GM19043 (cell line): ENCODE data around the gene STXBP6.

ENCODE experiments used
- ATAC-seq: cut with Tn5 transposase; IDR thresholded peaks from one replicate; pipeline ENCODE4 v1.9.1; 2021; ENCODE audit warnings: low read depth; ENCODE audit not compliant: unreplicated experiment

STXBP6 gene

GRCh38 chr14:24868389-24868788, 181.6 kb downstream of the STXBP6 start:
- no peak for ATAC-seq

DNA sequence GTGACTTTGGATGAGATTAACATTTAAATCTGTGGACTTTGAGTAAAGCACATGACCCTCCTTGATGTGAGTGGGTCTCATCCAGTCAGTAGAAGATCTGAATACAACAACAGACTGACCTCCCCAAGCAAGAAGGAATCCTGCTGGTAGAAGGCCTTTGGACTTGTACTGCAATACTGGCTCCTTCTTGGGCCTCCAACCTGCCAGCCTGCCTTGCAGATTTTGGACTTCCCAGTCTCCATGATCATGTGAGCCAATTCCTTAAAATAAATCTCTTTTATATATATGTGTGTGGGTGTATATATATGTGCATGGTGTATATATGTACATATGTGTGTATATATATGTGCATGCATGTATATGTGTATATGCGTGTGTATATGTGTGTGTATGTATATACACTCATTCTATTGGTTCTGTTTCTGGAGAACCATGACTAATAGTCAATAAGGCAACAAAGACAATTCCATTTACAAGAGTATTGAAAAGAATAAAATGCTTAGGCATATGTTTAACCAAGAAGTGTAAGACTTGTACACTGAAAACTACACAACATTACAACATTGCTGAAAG, 183.8 kb downstream of the STXBP6 start:
- ATAC-seq: no peak

DNA sequence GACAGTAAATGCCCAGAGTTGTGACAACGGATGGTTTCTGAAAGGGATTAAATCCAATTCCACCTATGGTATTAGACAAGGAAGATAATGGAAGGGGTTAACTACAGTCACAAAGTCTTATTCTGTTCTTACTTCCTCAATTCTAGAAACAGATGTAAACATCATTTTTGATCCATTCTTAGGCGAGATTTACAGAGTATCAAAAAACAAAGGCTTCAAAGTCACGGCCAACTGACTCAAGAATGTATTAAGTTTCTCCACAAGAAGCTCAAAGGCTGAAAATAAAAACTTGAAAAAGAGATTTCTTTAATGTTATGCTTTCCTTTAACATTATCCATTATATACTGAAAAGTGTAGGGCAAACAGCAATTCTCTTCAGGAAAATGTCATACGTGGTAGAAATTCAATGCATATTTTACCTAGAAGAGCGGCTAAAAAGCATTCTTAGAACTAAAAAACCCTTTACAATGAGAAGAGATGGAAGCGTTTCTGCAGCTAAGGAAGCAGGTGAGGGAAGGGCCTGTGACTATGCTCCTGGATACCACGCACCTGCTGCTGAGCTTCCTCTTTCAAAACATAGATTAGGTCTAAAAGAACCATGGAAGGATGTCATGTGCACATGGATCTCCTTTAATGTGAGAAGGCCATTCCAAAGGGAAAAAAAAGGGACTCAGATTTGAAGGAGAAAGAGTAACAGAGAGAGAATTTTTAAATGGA, 185.8 kb downstream of the STXBP6 start:
- no peak for ATAC-seq

- no peak for ATAC-seq
These were observed 188.8 kb downstream of the STXBP6 start for GRCh38 chr14:24861083-24861630.

DNA sequence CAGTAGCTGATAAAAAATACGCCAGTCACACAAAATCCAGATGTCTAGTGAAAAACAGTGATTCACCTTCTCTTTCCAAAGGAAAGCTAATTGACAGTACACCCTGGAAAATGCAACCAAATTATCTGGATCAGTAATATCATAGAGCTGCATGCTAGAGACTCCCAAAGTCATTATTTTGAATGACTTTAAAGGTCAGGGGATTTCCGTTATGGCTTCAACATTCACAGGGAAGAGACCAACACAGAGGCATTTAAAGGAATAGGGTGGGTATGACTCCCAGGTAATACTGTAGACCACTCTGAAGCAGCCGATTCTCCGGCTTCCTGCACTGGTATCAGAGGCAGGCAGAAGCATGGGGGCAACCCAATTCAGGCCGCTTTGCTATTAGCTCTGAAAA, 190.4 kb downstream of the STXBP6 start:
- ATAC-seq: no peak

DNA sequence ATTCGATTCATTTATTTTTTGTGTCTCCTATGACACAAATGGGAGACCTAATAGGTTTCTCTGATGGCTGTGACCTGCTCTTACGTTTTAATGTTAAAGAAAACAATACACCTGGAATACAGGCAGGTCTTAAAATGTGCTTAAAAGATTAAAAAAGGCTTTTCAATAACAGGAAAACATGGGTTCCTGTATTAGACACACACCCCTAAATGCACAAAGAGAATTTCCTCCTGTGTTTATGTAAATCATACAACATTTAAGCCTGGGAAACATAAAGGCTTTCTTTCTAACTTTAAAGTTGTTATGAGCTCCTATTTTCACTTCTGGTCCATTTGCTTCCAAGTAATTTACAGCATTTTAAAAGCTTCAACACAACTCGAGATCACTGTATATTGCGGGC, 191.3 kb downstream of the STXBP6 start:
- no peak for ATAC-seq

DNA sequence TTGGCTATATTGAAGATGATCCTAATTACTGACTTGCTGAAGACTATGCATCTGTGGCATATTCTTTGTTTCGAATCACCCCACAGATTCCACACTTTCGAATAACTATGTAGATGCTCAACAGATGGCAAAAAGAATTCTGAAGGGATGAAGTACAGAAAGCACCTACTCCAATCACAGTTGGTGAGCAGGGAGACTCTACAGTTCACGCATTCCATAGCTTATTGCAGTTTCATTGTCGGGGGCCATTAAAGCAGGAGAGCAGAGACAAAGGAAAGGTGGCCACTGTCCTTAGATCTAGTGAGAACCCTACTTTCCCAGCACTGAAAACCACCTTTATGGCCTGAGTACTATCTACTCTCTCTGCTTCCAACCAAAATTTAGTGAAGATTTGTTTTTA, 191.9 kb downstream of the STXBP6 start:
- ATAC-seq: no peak

DNA sequence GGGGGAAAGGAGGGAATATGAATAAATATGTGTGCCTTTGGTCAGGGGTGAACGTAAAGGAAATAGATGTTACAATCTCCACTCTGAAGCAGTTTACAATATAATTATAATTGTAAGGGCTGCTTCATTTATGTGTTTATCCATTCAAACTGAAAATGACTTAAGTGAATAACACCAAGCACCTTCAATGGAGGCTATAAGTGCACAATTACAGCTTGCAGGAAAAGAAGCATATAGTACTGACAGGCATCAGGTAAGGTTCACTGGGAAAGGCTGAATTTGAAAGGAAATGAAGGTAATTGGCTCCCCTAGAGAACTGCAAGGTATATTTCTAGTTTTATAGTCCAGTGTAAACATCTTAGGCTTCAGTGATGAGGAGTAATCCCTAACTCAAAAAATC, 192.7 kb downstream of the STXBP6 start:
- ATAC-seq: no peak

- ATAC-seq: no peak
These were observed 196.5 kb downstream of the STXBP6 start for GRCh38 chr14:24853446-24853845.

- ATAC-seq: no peak
These were observed 197.5 kb downstream of the STXBP6 start for GRCh38 chr14:24852312-24853060.

GRCh38 chr14:24851837-24852236, 198.1 kb downstream of the STXBP6 start:
- ATAC-seq: no peak

- ATAC-seq: no peak
These were observed 198.5 kb downstream of the STXBP6 start for GRCh38 chr14:24851406-24851805.

DNA sequence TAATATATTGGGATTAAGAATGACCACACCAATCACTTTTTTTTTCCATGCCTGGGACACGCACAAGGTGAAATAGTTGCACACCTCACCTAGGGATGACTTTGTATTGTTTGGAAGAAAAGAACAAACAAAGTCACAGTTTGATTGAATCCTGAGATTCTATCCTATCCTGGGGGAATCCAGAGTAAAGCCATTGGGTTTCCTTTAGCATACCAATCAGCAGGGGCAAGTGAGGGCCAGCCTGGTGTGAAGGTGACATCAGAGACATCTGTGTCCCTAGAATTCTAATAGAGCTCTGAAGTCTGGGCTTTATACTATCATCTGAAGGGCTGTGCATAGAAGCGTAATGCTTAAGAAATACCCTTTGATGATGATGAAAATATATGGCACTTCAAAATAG, 199.9 kb downstream of the STXBP6 start:
- no peak for ATAC-seq

DNA sequence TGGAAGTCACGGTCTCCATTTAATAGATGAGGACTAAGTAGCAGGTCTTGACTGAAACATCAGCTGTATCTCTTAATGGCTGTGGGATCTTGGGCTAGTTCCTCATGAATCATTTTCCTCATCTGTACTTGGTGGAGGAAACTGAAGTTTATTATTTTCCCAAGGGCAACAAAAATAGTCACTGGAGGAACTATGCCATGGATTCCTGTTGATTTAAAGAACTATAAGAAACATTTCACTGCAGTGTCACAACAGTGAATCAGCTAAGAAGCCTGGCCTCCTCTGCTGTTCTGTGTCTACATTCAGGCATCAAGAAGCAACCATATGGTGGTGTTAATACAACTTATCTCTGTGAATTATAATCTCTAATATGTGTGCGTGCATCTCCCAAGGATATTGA, 200.5 kb downstream of the STXBP6 start:
- ATAC-seq: no peak

DNA sequence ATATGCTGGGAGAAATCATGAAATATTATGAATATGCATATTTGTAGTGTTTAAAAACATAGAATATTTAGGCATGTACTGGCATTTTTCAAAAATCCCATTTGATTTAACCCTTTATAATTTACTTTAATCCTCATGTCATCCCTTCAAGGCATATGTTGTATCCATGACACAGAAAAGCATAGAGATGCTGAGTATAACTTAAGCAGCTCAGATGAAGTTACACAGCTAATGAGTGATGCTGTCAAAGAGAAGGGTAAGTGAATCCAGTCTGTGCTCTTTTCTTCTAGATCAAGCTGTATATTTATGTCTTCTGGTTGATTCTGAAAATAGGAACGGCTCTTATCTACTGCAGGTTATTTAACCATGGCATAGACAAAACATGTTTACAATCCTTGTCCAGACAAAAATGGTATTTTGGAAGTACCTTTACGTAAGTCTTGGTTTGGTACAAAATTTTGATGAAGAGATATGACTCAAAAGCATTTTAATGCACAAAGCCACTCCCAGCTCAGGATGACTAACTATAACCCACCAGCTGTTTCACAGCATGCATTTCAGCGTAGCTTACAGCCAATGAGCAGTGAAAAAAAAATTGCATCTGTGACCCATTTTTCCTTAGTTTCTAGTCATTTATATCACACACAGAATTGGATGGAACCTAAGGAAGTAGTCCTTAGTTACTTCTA, 201.7 kb downstream of the STXBP6 start:
- ATAC-seq: no peak

GRCh38 chr14:24847568-24848095, 202.3 kb downstream of the STXBP6 start:
- ATAC-seq: no peak

GRCh38 chr14:24846261-24846660, 203.7 kb downstream of the STXBP6 start:
- no peak for ATAC-seq

DNA sequence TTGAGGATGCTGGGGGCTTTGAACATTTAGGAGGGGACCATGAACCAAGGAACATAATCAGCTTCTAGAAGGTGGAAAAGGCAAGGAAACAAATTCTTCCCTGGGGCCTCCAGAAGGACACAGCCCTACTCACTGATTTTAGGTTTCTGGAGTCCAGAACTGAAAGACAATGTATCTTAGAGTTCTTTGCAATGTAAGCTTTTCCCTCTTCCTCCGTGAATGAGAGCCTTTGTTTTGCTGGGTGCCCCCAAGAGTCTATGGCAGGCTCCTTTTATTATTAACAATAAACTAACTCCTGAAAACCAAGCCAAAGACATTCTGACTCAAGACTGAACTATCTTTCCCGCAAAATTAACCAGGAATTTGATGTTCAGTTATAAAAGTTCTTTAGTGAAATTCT, 204.1 kb downstream of the STXBP6 start:
- ATAC-seq: no peak

DNA sequence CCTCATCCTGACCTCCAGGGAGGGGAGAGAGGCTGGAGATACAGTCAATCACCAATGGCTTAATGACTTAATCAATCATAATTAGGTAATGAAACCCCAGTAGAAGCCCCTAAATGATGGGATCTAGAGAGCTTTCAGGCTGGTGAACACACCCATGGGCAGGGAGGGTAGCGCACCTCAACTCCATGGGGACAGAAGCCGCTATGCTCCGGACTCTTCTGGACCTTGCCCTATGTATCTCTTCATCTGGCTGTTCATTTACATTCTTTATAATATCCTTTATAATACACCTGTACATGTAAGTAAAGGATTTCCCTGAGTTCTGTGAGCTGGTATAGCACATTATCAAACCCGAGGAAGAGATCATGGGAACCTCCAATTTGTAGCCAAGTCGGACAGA, 205.9 kb downstream of the STXBP6 start:
- no peak for ATAC-seq

GRCh38 chr14:24843494-24843893, 206.5 kb downstream of the STXBP6 start:
- peak; percentile 91 for ATAC-seq
